Measurements from ENCODE around the gene PLXNB3. TPM values are rescaled to one million over a fixed set of nuclear protein-coding genes. Genes with fewer than 3 reads are reported as not detected.

Gene PLXNB3
- total RNA-seq, 1 donor from 2014 or later = 36.1 TPM

DNA sequence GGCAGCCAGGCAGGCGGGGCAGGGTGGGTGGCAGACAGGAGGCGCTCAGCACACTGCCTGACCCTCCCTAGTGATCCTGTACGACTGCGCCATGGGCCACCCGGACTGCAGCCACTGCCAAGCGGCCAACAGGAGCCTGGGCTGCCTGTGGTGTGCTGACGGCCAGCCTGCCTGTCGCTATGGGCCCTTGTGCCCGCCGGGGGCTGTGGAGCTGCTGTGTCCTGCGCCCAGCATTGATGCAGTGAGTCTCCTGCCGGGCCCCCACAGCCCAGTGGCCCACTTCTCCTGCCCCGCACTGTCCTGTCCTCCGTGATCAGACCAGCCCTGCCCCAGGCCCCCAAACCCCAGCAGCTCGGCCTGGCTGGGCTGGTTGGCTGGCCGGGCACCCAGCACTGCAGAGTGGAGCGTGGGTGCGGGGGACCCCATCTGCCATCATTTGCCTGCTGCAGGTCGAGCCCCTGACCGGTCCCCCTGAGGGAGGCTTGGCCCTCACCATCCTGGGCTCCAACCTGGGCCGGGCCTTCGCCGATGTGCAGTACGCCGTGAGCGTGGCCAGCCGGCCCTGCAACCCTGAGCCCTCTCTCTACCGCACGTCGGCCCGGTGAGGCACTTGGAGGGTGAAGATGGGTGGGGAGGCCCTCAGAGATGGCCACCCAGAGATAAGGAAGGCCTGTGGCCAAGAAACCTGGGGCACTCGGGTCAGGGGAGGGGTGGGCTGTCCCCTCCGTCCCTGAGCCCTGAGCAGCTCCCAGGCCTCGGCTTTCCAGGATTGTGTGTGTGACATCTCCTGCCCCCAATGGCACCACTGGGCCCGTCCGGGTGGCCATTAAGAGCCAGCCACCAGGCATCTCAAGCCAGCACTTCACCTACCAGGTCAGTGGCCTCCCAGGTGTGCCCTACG, 7.6 kb downstream of the PLXNB3 start:
- Histone ChIP-seq H3K36me3 (no peaks in the 10 kb centered on the region), H3K4me3 (no peak overlapping the region), H3K27me3 (no peaks in the 10 kb centered on the region), H3K4me1 (peaks cover 4% of the 10 kb centered on the region), H3K9me3 (no peaks in the 10 kb centered on the region), H3K27ac (no peak overlapping the region)
- intact Hi-C loops (cut with DNase I) = no loop called here
- TF ChIP-seq, protein P1, sequence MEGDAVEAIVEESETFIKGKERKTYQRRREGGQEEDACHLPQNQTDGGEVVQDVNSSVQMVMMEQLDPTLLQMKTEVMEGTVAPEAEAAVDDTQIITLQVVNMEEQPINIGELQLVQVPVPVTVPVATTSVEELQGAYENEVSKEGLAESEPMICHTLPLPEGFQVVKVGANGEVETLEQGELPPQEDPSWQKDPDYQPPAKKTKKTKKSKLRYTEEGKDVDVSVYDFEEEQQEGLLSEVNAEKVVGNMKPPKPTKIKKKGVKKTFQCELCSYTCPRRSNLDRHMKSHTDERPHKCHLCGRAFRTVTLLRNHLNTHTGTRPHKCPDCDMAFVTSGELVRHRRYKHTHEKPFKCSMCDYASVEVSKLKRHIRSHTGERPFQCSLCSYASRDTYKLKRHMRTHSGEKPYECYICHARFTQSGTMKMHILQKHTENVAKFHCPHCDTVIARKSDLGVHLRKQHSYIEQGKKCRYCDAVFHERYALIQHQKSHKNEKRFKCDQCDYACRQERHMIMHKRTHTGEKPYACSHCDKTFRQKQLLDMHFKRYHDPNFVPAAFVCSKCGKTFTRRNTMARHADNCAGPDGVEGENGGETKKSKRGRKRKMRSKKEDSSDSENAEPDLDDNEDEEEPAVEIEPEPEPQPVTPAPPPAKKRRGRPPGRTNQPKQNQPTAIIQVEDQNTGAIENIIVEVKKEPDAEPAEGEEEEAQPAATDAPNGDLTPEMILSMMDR (IDR thresholded peaks at IDR 0.05) = no peak
- TF ChIP-seq POLR2AphosphoS5 (IDR thresholded peaks at IDR 0.05; ENCODE audit: insufficient read depth in 1 of 2, low read depth in 1 of 2) = no peak
- no peak for TF ChIP-seq POLR2A (IDR thresholded peaks at IDR 0.05)
- DNase-seq (ENCODE audit: extremely low spot score in 2 of 2) = no peak

DNA sequence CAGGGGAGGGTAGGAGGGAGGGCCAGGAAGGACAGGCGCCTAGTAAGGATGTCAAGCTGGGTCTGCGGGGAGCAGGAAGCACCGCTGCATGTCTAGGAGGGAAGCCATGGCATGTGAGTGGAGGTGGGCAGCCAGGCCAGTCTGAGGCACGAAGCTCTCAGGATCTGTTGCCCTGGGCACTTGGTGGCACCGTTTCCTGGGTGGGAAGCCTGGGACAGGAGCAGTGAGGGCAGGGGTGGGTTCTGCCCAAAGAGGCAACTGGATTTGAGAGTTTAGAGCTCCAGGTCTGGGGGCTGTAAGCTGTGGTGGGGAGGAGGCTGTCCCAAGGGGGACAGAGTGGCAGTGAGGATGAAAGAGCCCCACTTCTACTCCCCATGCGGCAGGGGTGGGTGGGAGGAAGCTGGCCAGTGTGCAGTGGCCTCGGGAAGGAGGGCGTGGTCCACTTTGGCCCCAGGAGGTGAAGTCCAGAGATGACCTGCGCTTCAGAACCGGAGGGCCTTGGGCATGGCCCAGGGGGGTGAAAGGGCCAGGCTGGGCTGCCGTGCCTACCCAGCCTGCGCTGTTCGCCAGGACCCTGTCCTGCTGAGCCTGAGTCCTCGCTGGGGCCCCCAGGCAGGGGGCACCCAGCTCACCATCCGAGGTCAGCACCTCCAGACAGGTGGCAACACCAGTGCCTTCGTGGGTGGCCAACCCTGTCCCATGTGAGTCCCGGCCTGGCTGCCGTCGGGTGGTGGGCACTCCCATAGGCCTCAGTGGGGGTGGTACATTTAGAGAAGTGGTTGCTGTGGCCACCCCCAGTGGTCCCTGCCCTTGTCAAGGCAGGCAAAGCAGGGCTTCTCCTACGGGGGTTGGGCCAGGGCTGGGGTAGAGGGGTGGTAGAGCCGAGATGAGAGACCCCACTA, 8.5 kb downstream of the PLXNB3 start:
- Histone ChIP-seq H3K36me3 (no peaks in the 10 kb centered on the region), H3K4me3 (no peak overlapping the region), H3K4me1 (no peaks in the 10 kb centered on the region), H3K27ac (no peak overlapping the region), H3K9me3 (no peaks in the 10 kb centered on the region), H3K27me3 (no peaks in the 10 kb centered on the region)
- intact Hi-C loops (cut with DNase I) = no loop called here
- TF ChIP-seq POLR2AphosphoS5 (IDR thresholded peaks at IDR 0.05; ENCODE audit: insufficient read depth in 1 of 2, low read depth in 1 of 2) (no peak), POLR2A (IDR thresholded peaks at IDR 0.05) (no peak)
- TF ChIP-seq, protein P1 (IDR thresholded peaks at IDR 0.05) = no peak
- no peak for DNase-seq (ENCODE audit: extremely low spot score in 2 of 2)

DNA sequence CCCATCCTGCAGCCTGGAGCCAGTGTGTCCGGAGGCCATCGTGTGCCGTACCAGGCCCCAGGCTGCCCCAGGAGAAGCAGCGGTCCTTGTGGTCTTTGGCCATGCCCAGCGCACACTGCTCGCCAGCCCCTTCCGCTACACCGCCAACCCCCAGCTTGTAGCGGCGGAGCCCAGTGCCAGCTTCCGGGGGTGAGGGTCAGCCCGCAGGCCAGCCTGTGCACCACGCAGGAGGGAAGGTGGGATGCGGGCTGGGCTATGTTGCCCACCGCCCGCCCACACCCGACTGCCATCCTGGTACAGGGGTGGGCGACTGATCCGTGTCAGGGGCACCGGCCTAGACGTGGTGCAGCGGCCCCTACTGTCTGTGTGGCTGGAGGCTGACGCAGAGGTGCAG, 9.2 kb downstream of the PLXNB3 start:
- no peak overlapping the region for H3K27ac ChIP-seq
- DNase-seq (ENCODE audit: extremely low spot score in 2 of 2) = no peak
- H3K4me1 ChIP-seq = no peaks in the 10 kb centered on the region
- H3K27me3 ChIP-seq = no peaks in the 10 kb centered on the region
- TF ChIP-seq, protein P1 (IDR thresholded peaks at IDR 0.05) = no peak
- TF ChIP-seq POLR2A (IDR thresholded peaks at IDR 0.05) (no peak), POLR2AphosphoS5 (IDR thresholded peaks at IDR 0.05; ENCODE audit: insufficient read depth in 1 of 2, low read depth in 1 of 2) (no peak)
- H3K4me3 ChIP-seq = no peak overlapping the region
- H3K36me3 ChIP-seq = no peaks in the 10 kb centered on the region
- intact Hi-C loops (cut with DNase I) = no loop called here
- H3K9me3 ChIP-seq = no peaks in the 10 kb centered on the region

DNA sequence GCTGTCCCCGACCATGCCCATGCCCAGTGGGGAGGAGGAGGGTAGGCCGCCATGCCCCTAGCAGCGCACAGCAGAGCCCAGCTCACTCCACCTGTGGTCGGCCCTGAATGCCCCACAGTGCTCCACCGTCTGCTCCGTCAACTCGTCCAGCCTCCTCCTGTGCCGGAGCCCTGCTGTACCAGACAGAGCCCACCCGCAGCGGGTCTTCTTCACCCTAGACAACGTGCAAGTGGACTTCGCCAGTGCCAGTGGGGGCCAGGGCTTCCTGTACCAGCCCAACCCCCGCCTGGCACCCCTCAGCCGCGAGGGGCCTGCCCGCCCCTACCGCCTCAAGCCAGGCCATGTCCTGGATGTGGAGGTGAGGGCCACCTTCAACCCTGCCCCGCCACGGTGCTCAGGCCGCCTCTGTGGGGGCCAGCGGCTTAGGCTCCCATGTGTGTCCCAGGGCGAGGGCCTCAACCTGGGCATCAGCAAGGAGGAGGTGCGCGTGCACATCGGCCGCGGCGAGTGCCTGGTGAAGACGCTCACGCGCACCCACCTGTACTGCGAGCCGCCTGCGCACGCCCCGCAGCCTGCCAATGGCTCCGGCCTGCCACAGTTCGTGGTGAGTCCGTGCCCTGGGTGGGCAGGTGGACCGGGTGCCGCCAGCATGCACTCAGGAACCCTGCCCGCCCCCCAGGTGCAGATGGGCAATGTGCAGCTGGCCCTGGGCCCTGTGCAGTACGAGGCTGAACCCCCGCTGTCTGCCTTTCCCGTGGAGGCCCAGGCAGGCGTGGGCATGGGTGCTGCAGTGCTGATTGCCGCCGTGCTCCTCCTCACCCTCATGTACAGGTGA, 9.9 kb downstream of the PLXNB3 start:
- Histone ChIP-seq H3K4me1 (no peaks in the 10 kb centered on the region), H3K4me3 (no peak overlapping the region), H3K27me3 (no peaks in the 10 kb centered on the region), H3K9me3 (no peaks in the 10 kb centered on the region), H3K36me3 (no peaks in the 10 kb centered on the region), H3K27ac (no peak overlapping the region)
- TF ChIP-seq POLR2AphosphoS5 (IDR thresholded peaks at IDR 0.05; ENCODE audit: insufficient read depth in 1 of 2, low read depth in 1 of 2) (no peak), POLR2A (IDR thresholded peaks at IDR 0.05) (no peak)
- TF ChIP-seq, protein P1 (IDR thresholded peaks at IDR 0.05) = no peak
- no peak for DNase-seq (ENCODE audit: extremely low spot score in 2 of 2)
- intact Hi-C loops (cut with DNase I) = no loop called here

All from vagina (tissue), 2 donors.